GM12874 (cell line): Measurements from ENCODE around the gene POLR2L.
A peak's percentile ranks its signal among the peaks of the same experiment; 100 is the strongest.

Source experiments
- CTCF ChIP-seq: IDR thresholded peaks from 2 replicates; pipeline ENCODE4 v1.5.1; 2011; ENCODE audit warnings: low read depth, mild to moderate bottlenecking, control low read depth, low read length, moderate library complexity; ENCODE audit not compliant: insufficient read depth

POLR2L gene

GRCh38 chr11:853682-854448, 11.5 kb upstream of the POLR2L start:
- no peak for TF ChIP-seq CTCF

- TF ChIP-seq CTCF, result no peak
Measured at GRCh38 chr11:852762-853161, 10.4 kb upstream of the POLR2L start.

GRCh38 chr11:850775-851763, 8.7 kb upstream of the POLR2L start:
- TF ChIP-seq CTCF, result 0 out of 2 replicates have a peak, but pooled peaks have one; percentile 26

GRCh38 chr11:849951-850774, 7.8 kb upstream of the POLR2L start:
- no peak for TF ChIP-seq CTCF

- no peak for TF ChIP-seq CTCF
Measured at GRCh38 chr11:849104-849824, 6.9 kb upstream of the POLR2L start.

- peak; percentile 98 for TF ChIP-seq CTCF
Measured at GRCh38 chr11:848380-848931, 6.1 kb upstream of the POLR2L start.
